GM04503 (cell line): ENCODE results near the gene PLEKHD1.

Experiments used
- DNase-seq: peaks from one replicate; pipeline ENCODE4 v3.0.0-alpha.2; 2012; ENCODE audit warnings: low read depth

The PLEKHD1 gene

DNA sequence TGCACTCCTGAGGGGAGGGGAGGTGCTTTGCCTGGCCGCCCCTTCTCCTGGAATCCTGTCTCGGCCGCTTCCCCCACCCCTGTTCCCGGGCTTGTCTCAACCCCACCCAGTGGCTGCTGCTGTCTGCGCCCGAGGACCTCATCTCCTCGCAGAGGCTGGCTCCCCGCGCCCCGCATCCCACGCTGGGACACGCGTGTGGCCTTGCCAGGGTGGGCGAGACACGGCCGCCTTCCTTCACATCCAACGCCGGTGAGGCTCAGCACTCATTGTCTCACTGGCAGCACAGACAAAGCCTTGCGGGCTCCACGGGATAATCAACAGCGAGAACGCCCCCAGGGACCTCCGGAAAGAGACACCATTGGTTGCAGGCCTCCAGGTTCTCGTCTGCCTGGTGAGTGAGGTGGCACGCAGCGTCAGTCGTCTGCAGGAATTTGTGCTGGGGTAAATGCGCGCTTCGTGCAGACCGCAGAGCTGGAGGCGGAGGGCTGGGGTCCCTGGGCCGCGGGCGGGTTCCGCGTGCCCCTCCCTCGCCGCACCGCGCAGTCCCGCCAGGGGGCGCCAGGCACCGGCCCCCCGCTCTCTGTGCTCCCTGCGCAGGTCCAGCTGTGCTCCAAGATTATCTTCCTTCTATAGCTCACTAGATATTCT is 63.3 kb downstream of the PLEKHD1 start:
- no peak for DNase-seq

- no peak for DNase-seq
Measured at GRCh38 chr14:69548566-69548965, 64.0 kb downstream of the PLEKHD1 start.

- no peak for DNase-seq
Measured at GRCh38 chr14:69551511-69551910, 67.0 kb downstream of the PLEKHD1 start.

DNA sequence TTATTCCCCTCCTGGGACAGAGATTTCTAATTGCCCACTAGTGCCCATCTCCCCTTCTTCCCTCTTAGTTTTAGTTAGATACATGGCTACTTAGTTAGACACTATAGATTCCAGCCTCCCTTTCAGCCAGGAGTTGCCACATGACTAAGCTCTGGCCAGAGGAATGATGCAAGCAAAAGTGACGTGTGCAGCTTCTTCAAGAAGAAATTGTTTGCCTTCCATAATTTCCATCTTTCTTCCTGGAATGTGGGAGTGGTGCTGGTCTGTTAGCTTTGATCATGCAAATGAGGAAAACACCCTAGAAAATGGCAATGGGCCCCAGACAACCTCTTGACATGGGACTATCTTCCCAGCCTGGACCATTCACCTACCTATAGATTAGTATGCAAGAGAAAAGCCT is 68.7 kb downstream of the PLEKHD1 start:
- peak; percentile 31 for DNase-seq

DNA sequence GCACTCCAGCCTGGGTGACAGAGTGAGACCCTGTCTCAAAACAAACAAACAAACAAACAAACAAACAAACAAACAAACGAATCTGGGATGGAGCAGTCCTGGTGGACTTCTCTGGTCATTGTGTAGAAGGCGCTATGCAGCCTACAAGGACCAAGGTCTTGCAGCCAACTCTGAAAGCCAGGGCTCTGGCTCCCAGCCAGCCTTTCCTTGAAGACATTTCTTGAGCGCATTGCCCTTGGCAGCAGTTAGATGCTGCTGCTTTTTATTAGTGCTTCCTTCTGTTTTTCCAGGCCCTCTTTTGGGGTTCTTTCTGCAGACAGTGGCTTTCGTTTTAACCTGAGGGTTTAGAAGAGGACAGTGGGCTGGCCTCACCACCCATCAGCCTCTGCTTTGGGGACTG is 70.0 kb downstream of the PLEKHD1 start:
- no peak for DNase-seq

DNA sequence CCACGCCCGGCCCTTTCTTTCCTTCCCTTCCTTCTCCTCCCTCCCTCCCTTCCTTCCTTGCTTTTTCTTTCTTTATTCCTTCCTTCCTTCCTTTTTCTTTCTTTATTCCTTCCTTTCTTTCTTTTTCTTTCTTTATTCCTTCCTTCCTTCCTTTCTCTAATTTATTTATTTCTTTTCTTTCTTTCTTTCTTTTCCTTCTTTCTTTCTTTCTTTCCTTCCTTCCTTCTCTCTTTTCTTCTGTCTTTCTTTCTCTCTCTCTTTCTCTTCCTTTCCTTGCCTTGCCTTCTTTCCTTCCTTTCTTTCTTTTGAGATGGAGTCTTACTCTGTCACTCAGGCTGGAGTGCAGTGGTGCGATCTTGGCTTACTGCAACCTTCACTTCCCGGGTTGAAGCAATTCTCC is 74.2 kb downstream of the PLEKHD1 start:
- DNase-seq: no peak

GRCh38 chr14:69559581-69560011 is 75.1 kb downstream of the PLEKHD1 start:
- DNase-seq: no peak

- DNase-seq: no peak
Measured at GRCh38 chr14:69560826-69561225, 76.3 kb downstream of the PLEKHD1 start.

GRCh38 chr14:69561893-69562292 is 77.4 kb downstream of the PLEKHD1 start:
- DNase-seq: no peak

GRCh38 chr14:69567563-69567962 is 83.0 kb downstream of the PLEKHD1 start:
- DNase-seq: no peak

- no peak for DNase-seq
Measured at GRCh38 chr14:69569859-69570258, 85.3 kb downstream of the PLEKHD1 start.

- DNase-seq: no peak
Measured at GRCh38 chr14:69570836-69571330, 86.4 kb downstream of the PLEKHD1 start.

DNA sequence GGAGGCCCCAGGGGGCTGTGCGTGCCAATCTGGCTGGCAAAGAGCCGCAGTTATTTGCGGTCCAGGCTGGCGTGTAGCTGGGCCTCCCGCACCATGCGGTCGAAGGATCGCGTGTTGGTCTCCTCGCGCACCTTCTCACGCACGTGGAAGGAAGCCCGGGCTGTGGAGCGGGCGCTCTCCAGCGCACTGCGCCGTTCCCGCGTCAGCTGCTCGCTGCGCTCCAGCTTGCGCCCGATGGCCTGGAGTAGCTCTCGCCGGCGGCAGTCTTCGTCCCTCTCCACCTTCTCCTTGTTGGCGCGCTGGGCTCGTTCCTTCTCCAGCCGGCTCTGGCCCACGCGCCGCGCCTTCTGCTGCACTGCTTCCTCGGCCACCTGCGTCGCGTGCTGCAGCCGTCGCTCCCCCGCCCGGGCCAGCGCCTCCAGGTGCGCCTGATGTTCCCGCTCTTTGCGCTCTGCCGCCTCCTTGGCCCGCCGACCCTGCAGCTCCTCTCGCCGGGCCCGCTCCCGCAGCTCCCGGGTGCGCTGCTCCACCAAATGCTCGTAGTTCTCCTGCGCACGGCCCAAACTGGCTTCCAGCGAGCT is 87.0 kb downstream of the PLEKHD1 start:
- DNase-seq: no peak

DNA sequence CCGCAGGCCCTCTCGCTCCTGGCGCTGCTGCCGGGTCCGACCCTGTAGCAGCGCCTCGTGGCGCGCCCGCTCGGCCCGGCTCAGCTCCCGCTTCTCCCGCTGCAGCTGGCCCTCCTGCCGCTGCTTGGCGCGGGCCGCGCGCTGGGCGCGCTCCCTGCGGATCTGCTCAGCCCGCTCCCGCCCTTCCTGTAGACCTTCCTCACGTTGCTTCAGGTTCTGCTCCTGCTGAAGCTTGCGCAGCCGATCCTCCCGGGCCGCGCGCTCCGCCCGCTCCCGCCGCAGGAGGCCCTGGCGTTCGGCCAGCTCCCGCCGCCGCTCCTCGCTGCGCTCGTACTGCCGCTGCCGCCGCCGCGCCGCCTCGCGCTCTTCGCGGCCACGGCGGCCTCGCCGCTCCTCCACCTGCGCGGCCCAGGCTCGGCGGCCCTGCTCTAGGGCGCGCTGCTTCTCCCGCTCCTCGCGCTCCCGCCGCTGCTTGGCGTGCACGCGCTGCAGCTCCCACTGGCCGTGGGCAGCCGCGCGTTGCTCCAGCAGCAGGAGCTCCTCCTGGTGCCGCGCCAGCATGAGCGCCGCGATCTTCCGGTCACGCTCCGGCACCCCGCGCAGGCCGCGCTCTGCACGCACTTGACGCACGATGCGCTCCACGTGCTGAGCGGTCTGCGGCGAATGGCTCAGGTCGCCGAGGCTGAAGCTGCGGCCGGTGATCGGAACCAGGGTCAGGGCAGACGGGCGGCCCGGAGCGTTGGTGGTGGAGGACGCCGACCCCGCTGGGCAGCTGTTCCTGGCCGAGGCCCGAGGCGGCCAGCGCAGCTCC is 87.7 kb downstream of the PLEKHD1 start:
- no peak for DNase-seq

GRCh38 chr14:69572841-69573135 is 88.3 kb downstream of the PLEKHD1 start:
- DNase-seq: no peak

GRCh38 chr14:69573205-69573830 is 88.8 kb downstream of the PLEKHD1 start:
- no peak for DNase-seq

- no peak for DNase-seq
Measured at GRCh38 chr14:69573831-69574262, 89.3 kb downstream of the PLEKHD1 start.

GRCh38 chr14:69574263-69574953 is 89.9 kb downstream of the PLEKHD1 start, which contains the start of gene CCDC177:
CCDC177 (minus strand) TSS chr14:69574871; CDS start chr14:69573622, 1,249 bp downstream.
- no peak for DNase-seq

DNA sequence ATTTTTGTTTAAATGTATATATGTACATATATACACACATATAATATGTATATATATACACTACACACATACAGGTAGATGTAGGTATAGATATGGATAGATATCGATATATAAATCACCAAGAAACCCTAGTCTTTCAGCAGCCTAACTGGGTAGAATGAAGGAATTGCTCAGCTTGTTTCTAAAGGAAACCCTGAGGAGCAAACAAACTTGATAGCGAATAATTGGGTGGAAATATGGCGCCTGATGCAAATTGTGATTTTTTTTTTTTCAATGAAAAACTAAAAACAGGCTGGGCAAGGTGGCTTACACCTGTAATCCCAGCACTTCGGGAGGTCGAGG is 90.4 kb downstream of the PLEKHD1 start:
- no peak for DNase-seq

DNA sequence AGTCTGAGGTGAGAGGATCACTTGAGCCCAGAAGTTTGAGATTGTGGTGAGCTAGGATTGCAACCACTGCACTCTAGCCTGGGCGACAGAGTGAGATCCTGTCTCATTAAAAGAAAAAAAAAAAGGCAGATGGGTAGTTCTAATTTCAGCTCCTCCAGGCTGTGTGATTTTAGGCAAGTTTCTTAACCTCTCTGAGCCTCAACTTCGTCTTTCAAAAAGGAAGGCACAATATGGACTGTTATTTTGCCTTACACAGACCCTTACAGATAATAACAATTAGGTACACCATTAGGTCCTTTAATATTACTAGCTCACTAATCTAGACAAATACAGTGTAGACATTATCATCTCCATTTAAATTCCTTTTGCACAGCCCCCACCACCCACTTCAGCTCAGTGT is 94.9 kb downstream of the PLEKHD1 start:
- no peak for DNase-seq

DNA sequence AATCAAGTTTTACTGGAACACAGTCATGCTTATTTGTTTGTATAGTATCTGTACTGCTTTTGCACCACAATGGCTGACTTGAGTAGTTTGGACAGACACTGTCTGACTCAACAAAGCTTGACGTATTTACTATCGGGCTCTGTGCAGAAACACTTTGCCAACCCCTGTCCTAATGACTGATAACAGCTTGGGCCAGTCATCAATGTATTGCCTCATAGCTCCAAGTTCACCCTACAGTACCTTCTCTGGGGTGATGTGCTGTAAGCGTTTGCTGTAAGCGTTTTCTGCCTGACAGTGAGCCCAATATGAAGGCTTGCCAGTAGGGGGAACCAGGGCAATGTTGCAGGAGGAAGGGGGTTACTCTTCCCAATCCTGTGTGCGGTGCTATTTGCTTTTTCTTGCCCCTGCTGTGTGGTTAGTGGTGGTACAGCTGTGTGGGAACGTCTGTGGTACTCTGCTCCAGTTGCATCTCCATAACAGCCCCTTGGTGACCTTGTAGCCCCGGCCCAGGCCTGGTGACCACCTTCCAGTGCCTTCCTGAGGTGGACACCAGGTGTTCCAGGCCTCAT is 95.6 kb downstream of the PLEKHD1 start:
- DNase-seq: peak; percentile 19
